D721Med (cell line): ENCODE measurements around the gene MGAT5.

Source experiments
- DNase-seq: peaks from one replicate; pipeline ENCODE4 v3.0.0; 2011; ENCODE audit warnings: low spot score; ENCODE audit not compliant: insufficient read length
- FAIRE-seq: peaks from 2 replicates; lab custom pipeline; 2011; peaks lifted over from hg19 to GRCh38; lab: Jason Lieb, UNC
- CTCF ChIP-seq: IDR thresholded peaks from 2 replicates; pipeline ENCODE4 v1.5.1; 2012; ENCODE audit warnings: mild to moderate bottlenecking, control low read depth; ENCODE audit not compliant: insufficient read depth; ENCODE audit errors: missing control alignments

MGAT5 gene

GRCh38 chr2:134230885-134231284 lies 23.0 kb upstream of the MGAT5 start:
- no peak for FAIRE-seq
- DNase-seq, result no peak
- TF ChIP-seq CTCF, result no peak

- FAIRE-seq, result no peak
- TF ChIP-seq CTCF, result no peak
These were observed 22.4 kb upstream of the MGAT5 start for GRCh38 chr2:134231301-134231964.

GRCh38 chr2:134231965-134232340 lies 21.9 kb upstream of the MGAT5 start:
- no peak for DNase-seq
- FAIRE-seq, result no peak
- TF ChIP-seq CTCF, result no peak

More at GRCh38 chr2:134231301-134231964, 22.4 kb upstream of the MGAT5 start:
- DNase-seq, result no peak

DNA sequence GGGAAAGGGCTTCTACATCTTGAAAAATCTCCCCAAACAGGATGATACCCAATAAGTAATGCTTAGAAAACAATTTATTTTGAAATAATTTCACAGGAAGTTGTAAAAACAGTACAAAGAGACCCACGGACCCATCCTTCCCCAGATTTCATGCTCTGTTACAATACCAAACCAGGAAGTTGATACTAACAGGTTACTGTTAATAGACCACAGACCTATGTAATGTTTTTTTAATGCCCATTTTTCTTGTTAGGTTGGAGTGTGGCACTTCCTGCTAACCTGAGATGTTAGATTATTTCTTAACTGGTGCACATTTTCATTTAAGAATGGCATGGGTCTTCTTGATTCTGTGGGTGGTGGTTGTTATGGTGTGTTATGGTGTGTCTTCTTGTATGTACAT lies 21.4 kb upstream of the MGAT5 start:
- FAIRE-seq (no peak), DNase-seq (no peak)
- no peak for TF ChIP-seq CTCF

- no peak for DNase-seq
- no peak for TF ChIP-seq CTCF
- FAIRE-seq, result no peak
These were observed 20.8 kb upstream of the MGAT5 start for GRCh38 chr2:134232868-134233727.

GRCh38 chr2:134233728-134234136 lies 20.1 kb upstream of the MGAT5 start:
- TF ChIP-seq CTCF, result no peak
- FAIRE-seq (no peak), DNase-seq (no peak)

DNA sequence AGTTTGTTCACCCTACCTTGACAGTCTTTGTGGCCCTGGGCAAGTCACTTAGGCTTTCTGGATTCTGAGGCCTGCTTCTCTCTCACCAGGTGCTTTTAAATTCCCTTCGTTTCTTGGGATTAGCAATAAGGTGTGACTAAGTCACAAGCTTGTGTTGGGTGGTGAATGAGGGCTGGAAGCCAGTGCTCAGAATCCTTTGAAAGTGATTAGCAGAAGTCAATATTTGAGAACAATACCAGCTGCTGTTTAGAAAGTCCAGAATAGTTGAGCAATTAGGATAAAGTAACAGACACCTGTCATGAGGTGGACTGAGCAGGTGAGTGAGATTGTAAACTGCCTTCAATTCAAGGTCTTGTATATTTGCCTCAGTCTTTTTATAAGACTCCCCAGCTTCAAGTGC lies 19.3 kb upstream of the MGAT5 start:
- FAIRE-seq (no peak), DNase-seq (no peak)
- TF ChIP-seq CTCF, result no peak
